Measurements from ENCODE around the gene IQGAP3.

DNA sequence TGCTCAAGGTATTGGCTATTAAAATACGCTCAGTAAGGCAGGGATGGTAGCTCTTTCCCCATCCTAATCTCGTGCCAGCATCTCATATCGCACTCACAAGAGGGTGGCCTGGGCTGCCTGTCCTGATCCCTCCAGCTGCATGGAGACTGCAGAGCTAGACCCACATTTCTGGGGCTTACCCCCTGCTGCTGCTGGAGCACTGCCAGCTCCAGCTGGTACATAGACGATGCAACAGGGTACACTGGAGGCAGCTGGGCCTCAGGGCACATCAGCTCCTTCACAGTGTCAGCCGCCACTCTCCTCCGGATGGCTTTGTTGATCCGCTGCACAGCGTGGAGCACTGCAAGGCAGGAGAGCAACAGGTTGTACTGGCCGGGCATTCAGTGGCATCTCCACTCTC, 16.0 kb downstream of the IQGAP3 start:
- TF ChIP-seq, protein P1, sequence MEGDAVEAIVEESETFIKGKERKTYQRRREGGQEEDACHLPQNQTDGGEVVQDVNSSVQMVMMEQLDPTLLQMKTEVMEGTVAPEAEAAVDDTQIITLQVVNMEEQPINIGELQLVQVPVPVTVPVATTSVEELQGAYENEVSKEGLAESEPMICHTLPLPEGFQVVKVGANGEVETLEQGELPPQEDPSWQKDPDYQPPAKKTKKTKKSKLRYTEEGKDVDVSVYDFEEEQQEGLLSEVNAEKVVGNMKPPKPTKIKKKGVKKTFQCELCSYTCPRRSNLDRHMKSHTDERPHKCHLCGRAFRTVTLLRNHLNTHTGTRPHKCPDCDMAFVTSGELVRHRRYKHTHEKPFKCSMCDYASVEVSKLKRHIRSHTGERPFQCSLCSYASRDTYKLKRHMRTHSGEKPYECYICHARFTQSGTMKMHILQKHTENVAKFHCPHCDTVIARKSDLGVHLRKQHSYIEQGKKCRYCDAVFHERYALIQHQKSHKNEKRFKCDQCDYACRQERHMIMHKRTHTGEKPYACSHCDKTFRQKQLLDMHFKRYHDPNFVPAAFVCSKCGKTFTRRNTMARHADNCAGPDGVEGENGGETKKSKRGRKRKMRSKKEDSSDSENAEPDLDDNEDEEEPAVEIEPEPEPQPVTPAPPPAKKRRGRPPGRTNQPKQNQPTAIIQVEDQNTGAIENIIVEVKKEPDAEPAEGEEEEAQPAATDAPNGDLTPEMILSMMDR (IDR thresholded peaks at IDR 0.05; ENCODE audit: low read depth, low read length, missing input control) = no peak
- no peak for TF ChIP-seq REST (IDR thresholded peaks at IDR 0.05)
- no peak for TF ChIP-seq RAD21 (IDR thresholded peaks at IDR 0.05)
- no peak for TF ChIP-seq EGR1 (IDR thresholded peaks at IDR 0.05; ENCODE audit: low read depth in 2 of 2)
- TF ChIP-seq YY1 (IDR thresholded peaks at IDR 0.05) = no peak
- TF ChIP-seq TAF1 (conservative IDR thresholded peaks at IDR 0.05) = no peak
- TF ChIP-seq, protein P2, sequence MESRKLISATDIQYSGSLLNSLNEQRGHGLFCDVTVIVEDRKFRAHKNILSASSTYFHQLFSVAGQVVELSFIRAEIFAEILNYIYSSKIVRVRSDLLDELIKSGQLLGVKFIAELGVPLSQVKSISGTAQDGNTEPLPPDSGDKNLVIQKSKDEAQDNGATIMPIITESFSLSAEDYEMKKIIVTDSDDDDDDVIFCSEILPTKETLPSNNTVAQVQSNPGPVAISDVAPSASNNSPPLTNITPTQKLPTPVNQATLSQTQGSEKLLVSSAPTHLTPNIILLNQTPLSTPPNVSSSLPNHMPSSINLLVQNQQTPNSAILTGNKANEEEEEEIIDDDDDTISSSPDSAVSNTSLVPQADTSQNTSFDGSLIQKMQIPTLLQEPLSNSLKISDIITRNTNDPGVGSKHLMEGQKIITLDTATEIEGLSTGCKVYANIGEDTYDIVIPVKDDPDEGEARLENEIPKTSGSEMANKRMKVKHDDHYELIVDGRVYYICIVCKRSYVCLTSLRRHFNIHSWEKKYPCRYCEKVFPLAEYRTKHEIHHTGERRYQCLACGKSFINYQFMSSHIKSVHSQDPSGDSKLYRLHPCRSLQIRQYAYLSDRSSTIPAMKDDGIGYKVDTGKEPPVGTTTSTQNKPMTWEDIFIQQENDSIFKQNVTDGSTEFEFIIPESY (IDR thresholded peaks at IDR 0.05) = no peak
- no peak for TF ChIP-seq RXRA (IDR thresholded peaks at IDR 0.05)
- TF ChIP-seq GABPA (IDR thresholded peaks at IDR 0.05 in 1 of 2, conservative IDR thresholded peaks at IDR 0.05 in 1 of 2) = no peak
- TF ChIP-seq, protein P3, sequence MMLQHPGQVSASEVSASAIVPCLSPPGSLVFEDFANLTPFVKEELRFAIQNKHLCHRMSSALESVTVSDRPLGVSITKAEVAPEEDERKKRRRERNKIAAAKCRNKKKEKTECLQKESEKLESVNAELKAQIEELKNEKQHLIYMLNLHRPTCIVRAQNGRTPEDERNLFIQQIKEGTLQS (IDR thresholded peaks at IDR 0.05) = no peak
- no peak for TF ChIP-seq FOXA2 (IDR thresholded peaks at IDR 0.05)

Data from liver (tissue), 3 donors.